HCT116 (cell line): Measurements from ENCODE around the gene CACNA1C. TPM values are rescaled to one million over a fixed set of nuclear protein-coding genes. Genes with fewer than 3 reads are reported as not detected.

Source experiments
- ATAC-seq: fragments of 200-7000 bp; cut with Tn5 transposase; 2 replicates; pipeline ENCODE4 v1.9.1; 2020; ENCODE audit warnings: mild to moderate bottlenecking, moderate library complexity
- BruUV-seq: library from RNA; stranded (reverse); fragments of 400-500 nt; replicated peaks from 2 replicates; lab custom pipeline; 2021; lab: Mats Ljungman, UMichigan
- CTCF ChIA-PET: fragments of 300-600 bp; sonication (Branson Sonifier 250); formaldehyde crosslinking; loops from one replicate; lab custom pipeline; 2021; ENCODE audit warnings: antibody characterized with exemption; lab: Charles Lee
- POLR2A ChIA-PET: fragments of 300-600, 350-600 bp; sonication (Branson Sonifier 250); formaldehyde crosslinking; loops from one replicate; lab custom pipeline; 2021; ENCODE audit warnings: antibody characterized with exemption; lab: Charles Lee
- RAD21 ChIA-PET, 2 experiments: fragments of 300-600 bp; sonication (Branson Sonifier 250); formaldehyde crosslinking; loops; one replicate each; lab custom pipeline; 2023; ENCODE audit warnings: low total read pairs in 2 of 2; ENCODE audit not compliant: uncharacterized antibody in 2 of 2, unreplicated experiment in 2 of 2, low non-redundant PET in 1 of 2; lab: Charles Lee
- DNase-seq: peaks from one replicate; pipeline ENCODE4 v3.0.0-alpha.2; 2010; ENCODE audit warnings: low read depth, low spot score
- H2AFZ ChIP-seq: fragments of 200-600 bp; shearing (Covaris generic), sonication (generic); 2 replicates; pipeline ENCODE4 v1.6.1; 2017; ENCODE audit warnings: low read depth, mixed run types, mixed read lengths, antibody characterized with exemption, low read length; ENCODE audit not compliant: poor library complexity, severe bottlenecking
- H3K27ac ChIP-seq: 2 replicates; pipeline ENCODE4 v1.5.1; 2012; ENCODE audit warnings: low read depth, low read length
- H3K27me3 ChIP-seq: fragments of 200-600 bp; sonication (generic); 2 replicates; pipeline ENCODE4 v1.6.1; 2016; ENCODE audit warnings: mixed run types, low read length, mixed read lengths; ENCODE audit not compliant: insufficient read depth
- H3K36me3 ChIP-seq, 2 experiments: fragments of 200-500 bp in 1 of 2; fragments of 200-600 bp in 1 of 2; sonication (Bioruptor generic) in 1 of 2; sonication (generic) in 1 of 2; 2 replicates each; pipeline versions ENCODE4 v1.5.1 to v1.6.1; 2014 to 2016; ENCODE audit warnings: low read length in 2 of 2, inconsistent platforms in 1 of 2, mixed read lengths in 1 of 2, mixed run types in 1 of 2; ENCODE audit not compliant: insufficient read depth in 2 of 2, control insufficient read depth in 1 of 2
- H3K4me1 ChIP-seq, 2 experiments: fragments of 200-600 bp in 1 of 2; sonication (generic) in 1 of 2; 2 replicates each; pipeline versions ENCODE4 v1.5.1 to v1.6.1; 2012 to 2017; ENCODE audit warnings: low read length in 2 of 2, inconsistent platforms in 1 of 2, mild to moderate bottlenecking in 1 of 2, mixed read lengths in 1 of 2, mixed run types in 1 of 2, moderate library complexity in 1 of 2; ENCODE audit not compliant: insufficient read depth in 2 of 2, control insufficient read depth in 1 of 2
- H3K4me2 ChIP-seq: fragments of 200-600 bp; sonication (generic); 2 replicates; pipeline ENCODE4 v1.6.1; 2017; ENCODE audit warnings: mixed run types, low read length, mixed read lengths
- H3K4me3 ChIP-seq, 2 experiments: fragments of 200-600 bp in 1 of 2; sonication (generic) in 1 of 2; replicated peaks in 1 of 2; 2 replicates each; pipeline ENCODE4 v1.5.1; 2011 to 2016; ENCODE audit warnings: low read length in 2 of 2, control low read depth in 1 of 2, low read depth in 1 of 2, mild to moderate bottlenecking in 1 of 2, mixed read lengths in 1 of 2, mixed run types in 1 of 2
- H3K79me2 ChIP-seq: fragments of 200-600 bp; sonication (generic); 2 replicates; pipeline ENCODE4 v1.6.1; 2017; ENCODE audit warnings: mild to moderate bottlenecking, mixed run types, low read length, moderate library complexity, mixed read lengths; ENCODE audit not compliant: insufficient read depth
- H3K9ac ChIP-seq: fragments of 200-600 bp; sonication (generic); 2 replicates; pipeline ENCODE4 v1.6.1; 2016; ENCODE audit warnings: low read length, mixed read lengths
- H3K9me2 ChIP-seq: fragments of 200-600 bp; sonication (generic), shearing (Covaris generic); 2 replicates; pipeline ENCODE4 v1.6.1; 2017; ENCODE audit warnings: mixed run types, mild to moderate bottlenecking, moderate library complexity; ENCODE audit not compliant: insufficient read depth
- H3K9me3 ChIP-seq, 2 experiments: fragments of 200-500 bp in 1 of 2; fragments of 200-600 bp in 1 of 2; sonication (Bioruptor generic) in 1 of 2; sonication (generic) in 1 of 2; 2 replicates each; pipeline ENCODE4 v1.6.1; 2014 to 2017; ENCODE audit warnings: low read length in 2 of 2, mixed read lengths in 2 of 2, inconsistent platforms in 1 of 2, low read depth in 1 of 2, mild to moderate bottlenecking in 1 of 2, mixed run types in 1 of 2, moderate library complexity in 1 of 2; ENCODE audit not compliant: control insufficient read depth in 1 of 2, insufficient read depth in 1 of 2
- H4K20me1 ChIP-seq: fragments of 200-600 bp; sonication (generic), shearing (Covaris generic); 2 replicates; pipeline ENCODE4 v1.6.1; 2017; ENCODE audit warnings: mixed run types, mild to moderate bottlenecking, moderate library complexity; ENCODE audit not compliant: insufficient read depth
- CEBPB ChIP-seq: IDR thresholded peaks from 2 replicates; pipeline ENCODE4 v1.6.1; 2012; ENCODE audit warnings: low read depth
- EZH2phosphoT487 ChIP-seq: fragments of 200-600 bp; IDR thresholded peaks from 2 replicates; pipeline ENCODE4 v1.6.1; 2018; ENCODE audit warnings: antibody characterized with exemption, borderline replicate concordance
- POLR2AphosphoS5 ChIP-seq: IDR thresholded peaks from 2 replicates; pipeline ENCODE4 v1.6.1; 2011; ENCODE audit warnings: mild to moderate bottlenecking, low read depth, low read length, moderate library complexity
- SP1 ChIP-seq: IDR thresholded peaks from 2 replicates; pipeline ENCODE4 v1.6.1; 2012; ENCODE audit warnings: low read depth
- ZNF274 ChIP-seq: fragments of 200-500 bp; sonication (Bioruptor generic); IDR thresholded peaks from 2 replicates; pipeline ENCODE4 v1.6.1; 2014; ENCODE audit warnings: mild to moderate bottlenecking, low read depth, low read length, inconsistent platforms
- intact Hi-C: fragments of 100-400 bp; cut with micrococcal nuclease; formaldehyde crosslinking; loops from 2 replicates; pipeline ENCODE4 v1.10.0; 2022
- total RNA-seq: library from RNA; stranded (reverse); gene quantifications from one replicate; pipeline ENCODE4 v1.2.1, GENCODE V29; 2021; ENCODE audit not compliant: unreplicated experiment
- TF ChIP-seq, protein P1 (sequence below), 3 experiments: fragments of 200-600 bp in 1 of 3; sonication (generic) in 1 of 3; IDR thresholded peaks in 2 of 3; conservative IDR thresholded peaks in 1 of 3; 2 replicates each; pipeline ENCODE4 v1.5.1; 2012 to 2017; ENCODE audit warnings: low read depth in 2 of 3, low read length in 2 of 3, antibody characterized with exemption in 1 of 3, borderline replicate concordance in 1 of 3, control low read depth in 1 of 3, mild to moderate bottlenecking in 1 of 3, mixed read lengths in 1 of 3, mixed run types in 1 of 3, moderate library complexity in 1 of 3; ENCODE audit not compliant: insufficient read depth in 1 of 3
- TF ChIP-seq, protein P2 (sequence below): IDR thresholded peaks from 2 replicates; pipeline ENCODE4 v1.6.1; 2012; ENCODE audit warnings: low read depth

The CACNA1C gene
- total RNA-seq, 1 experiment from 2014 or later: 0.05 TPM

DNA sequence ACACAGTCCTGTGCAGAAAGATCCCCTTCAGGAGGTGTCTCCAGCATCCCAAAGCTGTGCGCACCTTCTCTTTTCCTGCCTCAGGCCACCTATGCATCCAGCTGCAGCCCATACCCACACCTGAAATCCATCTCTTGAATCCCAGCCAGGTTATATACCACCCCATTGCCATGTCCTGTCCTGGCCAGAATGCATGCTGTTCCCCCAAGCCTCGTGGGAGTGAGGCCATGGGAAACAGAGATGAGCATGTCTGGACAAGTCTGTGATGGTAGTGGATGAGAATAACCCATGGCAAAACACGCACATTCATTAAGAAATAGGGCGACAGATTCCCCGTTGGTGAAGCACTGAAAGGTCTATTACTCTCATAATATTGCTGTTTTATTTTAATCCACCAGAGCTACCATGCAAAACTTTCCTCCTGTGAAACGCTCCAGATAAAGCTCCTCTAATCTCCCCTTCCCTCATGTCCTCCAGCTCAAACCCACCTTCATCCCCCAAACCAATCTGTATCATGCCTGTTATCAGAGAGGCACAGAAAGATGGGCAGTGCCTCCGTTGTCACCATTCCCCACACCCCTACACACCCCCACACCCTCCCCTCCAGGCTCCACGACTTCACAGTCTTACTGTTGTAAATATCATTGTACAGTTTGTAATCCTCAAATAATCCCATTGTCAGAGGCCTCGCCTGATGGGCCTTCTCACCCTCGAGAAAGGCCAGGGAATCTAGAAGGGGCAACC lies 644.4 kb downstream of the CACNA1C start:
- Histone ChIP-seq H3K79me2 (no peaks in the 10 kb centered on the region), H3K4me3 (no peak overlapping the region), H3K9me2 (no peaks in the 10 kb centered on the region), H3K36me3 (no peaks in the 10 kb centered on the region), H2AFZ (no peak overlapping the region), H3K27me3 (peaks cover 33% of the 10 kb centered on the region), H3K4me1 (peaks cover 0 to 9% of the 10 kb centered on the region in 2 experiments; a peak in 3 of 4 replicates), H3K4me2 (no peak overlapping the region), H3K27ac (no peak overlapping the region), H3K9me3 (no peaks in the 10 kb centered on the region), H4K20me1 (no peaks in the 10 kb centered on the region), H3K9ac (no peak overlapping the region)
- intact Hi-C loops: no loop called here
- CTCF ChIA-PET: interaction anchor here (1.5 kb wide), 1 partner anchor 56 kb away, joined by 4 read pairs; no protein-coding TSS in a partner anchor
- RAD21 ChIA-PET: no interaction called here
- TF ChIP-seq ZNF274: no peak
- TF ChIP-seq SP1: no peak
- TF ChIP-seq, protein P1, sequence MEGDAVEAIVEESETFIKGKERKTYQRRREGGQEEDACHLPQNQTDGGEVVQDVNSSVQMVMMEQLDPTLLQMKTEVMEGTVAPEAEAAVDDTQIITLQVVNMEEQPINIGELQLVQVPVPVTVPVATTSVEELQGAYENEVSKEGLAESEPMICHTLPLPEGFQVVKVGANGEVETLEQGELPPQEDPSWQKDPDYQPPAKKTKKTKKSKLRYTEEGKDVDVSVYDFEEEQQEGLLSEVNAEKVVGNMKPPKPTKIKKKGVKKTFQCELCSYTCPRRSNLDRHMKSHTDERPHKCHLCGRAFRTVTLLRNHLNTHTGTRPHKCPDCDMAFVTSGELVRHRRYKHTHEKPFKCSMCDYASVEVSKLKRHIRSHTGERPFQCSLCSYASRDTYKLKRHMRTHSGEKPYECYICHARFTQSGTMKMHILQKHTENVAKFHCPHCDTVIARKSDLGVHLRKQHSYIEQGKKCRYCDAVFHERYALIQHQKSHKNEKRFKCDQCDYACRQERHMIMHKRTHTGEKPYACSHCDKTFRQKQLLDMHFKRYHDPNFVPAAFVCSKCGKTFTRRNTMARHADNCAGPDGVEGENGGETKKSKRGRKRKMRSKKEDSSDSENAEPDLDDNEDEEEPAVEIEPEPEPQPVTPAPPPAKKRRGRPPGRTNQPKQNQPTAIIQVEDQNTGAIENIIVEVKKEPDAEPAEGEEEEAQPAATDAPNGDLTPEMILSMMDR (IDR thresholded peaks at IDR 0.05 in 2 of 3, conservative IDR thresholded peaks at IDR 0.05 in 1 of 3; ENCODE audit: borderline replicate concordance in 1 of 3, insufficient read depth in 1 of 3, low read depth in 2 of 3, low read length in 2 of 3): no peak
- no peak for TF ChIP-seq CEBPB
- TF ChIP-seq, protein P2, sequence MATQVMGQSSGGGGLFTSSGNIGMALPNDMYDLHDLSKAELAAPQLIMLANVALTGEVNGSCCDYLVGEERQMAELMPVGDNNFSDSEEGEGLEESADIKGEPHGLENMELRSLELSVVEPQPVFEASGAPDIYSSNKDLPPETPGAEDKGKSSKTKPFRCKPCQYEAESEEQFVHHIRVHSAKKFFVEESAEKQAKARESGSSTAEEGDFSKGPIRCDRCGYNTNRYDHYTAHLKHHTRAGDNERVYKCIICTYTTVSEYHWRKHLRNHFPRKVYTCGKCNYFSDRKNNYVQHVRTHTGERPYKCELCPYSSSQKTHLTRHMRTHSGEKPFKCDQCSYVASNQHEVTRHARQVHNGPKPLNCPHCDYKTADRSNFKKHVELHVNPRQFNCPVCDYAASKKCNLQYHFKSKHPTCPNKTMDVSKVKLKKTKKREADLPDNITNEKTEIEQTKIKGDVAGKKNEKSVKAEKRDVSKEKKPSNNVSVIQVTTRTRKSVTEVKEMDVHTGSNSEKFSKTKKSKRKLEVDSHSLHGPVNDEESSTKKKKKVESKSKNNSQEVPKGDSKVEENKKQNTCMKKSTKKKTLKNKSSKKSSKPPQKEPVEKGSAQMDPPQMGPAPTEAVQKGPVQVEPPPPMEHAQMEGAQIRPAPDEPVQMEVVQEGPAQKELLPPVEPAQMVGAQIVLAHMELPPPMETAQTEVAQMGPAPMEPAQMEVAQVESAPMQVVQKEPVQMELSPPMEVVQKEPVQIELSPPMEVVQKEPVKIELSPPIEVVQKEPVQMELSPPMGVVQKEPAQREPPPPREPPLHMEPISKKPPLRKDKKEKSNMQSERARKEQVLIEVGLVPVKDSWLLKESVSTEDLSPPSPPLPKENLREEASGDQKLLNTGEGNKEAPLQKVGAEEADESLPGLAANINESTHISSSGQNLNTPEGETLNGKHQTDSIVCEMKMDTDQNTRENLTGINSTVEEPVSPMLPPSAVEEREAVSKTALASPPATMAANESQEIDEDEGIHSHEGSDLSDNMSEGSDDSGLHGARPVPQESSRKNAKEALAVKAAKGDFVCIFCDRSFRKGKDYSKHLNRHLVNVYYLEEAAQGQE: no peak
- no peak for TF ChIP-seq POLR2AphosphoS5
- no peak for TF ChIP-seq EZH2phosphoT487
- no peak for DNase-seq
- BruUV-seq: no TSS peak
- POLR2A ChIA-PET: no interaction called here
- ATAC-seq: no peak
